Measurements from ENCODE around the gene C9orf50. TPM values are rescaled to one million over a fixed set of nuclear protein-coding genes. Genes with fewer than 3 reads are reported as not detected.
A peak's percentile ranks its signal among the peaks of the same experiment; 100 is the strongest.

The C9orf50 gene
- total RNA-seq, 1 donor from 2014 or later = 0.87 TPM

DNA sequence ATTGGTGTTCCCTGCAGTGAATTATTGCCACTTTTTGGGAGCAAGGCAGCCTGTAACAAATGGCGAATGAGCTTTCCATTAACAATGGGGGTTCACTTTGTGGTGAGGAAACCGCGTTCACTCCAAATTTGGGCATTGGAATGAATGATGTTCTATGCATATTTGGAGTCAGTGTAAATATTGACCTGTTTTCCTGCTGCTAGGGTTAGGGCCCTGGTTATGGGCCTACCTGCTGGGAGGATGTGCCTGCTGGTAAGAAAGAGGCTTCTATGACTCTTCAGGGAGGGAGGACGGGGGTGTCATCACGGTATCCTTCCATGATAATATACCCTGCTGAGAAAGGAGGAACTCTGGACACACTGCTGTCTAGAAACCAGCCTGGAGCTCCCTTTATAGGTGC, 29.0 kb downstream of the C9orf50 start:
- H3K4me3 Mint-ChIP-seq = no peak overlapping the region
- H3K36me3 Mint-ChIP-seq = no peaks in the 10 kb centered on the region
- no peak for DNase-seq (ENCODE audit: low spot score in 2 of 2, unreplicated experiment in 2 of 2)
- H3K27ac Mint-ChIP-seq = peak overlapping the region; percentile 40
- no peaks in the 10 kb centered on the region for H3K9me3 Mint-ChIP-seq
- peaks cover 70% of the 10 kb centered on the region for H3K4me1 Mint-ChIP-seq
- no peaks in the 10 kb centered on the region for H3K27me3 Mint-ChIP-seq (ENCODE audit: low read depth)
- TF ChIP-seq, protein P1, sequence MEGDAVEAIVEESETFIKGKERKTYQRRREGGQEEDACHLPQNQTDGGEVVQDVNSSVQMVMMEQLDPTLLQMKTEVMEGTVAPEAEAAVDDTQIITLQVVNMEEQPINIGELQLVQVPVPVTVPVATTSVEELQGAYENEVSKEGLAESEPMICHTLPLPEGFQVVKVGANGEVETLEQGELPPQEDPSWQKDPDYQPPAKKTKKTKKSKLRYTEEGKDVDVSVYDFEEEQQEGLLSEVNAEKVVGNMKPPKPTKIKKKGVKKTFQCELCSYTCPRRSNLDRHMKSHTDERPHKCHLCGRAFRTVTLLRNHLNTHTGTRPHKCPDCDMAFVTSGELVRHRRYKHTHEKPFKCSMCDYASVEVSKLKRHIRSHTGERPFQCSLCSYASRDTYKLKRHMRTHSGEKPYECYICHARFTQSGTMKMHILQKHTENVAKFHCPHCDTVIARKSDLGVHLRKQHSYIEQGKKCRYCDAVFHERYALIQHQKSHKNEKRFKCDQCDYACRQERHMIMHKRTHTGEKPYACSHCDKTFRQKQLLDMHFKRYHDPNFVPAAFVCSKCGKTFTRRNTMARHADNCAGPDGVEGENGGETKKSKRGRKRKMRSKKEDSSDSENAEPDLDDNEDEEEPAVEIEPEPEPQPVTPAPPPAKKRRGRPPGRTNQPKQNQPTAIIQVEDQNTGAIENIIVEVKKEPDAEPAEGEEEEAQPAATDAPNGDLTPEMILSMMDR (IDR thresholded peaks at IDR 0.05; ENCODE audit: unreplicated experiment) = no peak

GRCh38 chr9:129590466-129590865, 30.4 kb downstream of the C9orf50 start:
- Mint-ChIP-seq H3K27ac (no peak overlapping the region), H3K9me3 (no peaks in the 10 kb centered on the region), H3K36me3 (no peaks in the 10 kb centered on the region), H3K27me3 (ENCODE audit: low read depth) (no peaks in the 10 kb centered on the region), H3K4me3 (no peak overlapping the region), H3K4me1 (peaks cover 69% of the 10 kb centered on the region)
- TF ChIP-seq, protein P1 (IDR thresholded peaks at IDR 0.05; ENCODE audit: unreplicated experiment) = no peak
- DNase-seq (ENCODE audit: low spot score in 2 of 2, unreplicated experiment in 2 of 2) = no peak

- TF ChIP-seq, protein P1 (IDR thresholded peaks at IDR 0.05; ENCODE audit: unreplicated experiment) = no peak
- no peaks in the 10 kb centered on the region for H3K27me3 Mint-ChIP-seq (ENCODE audit: low read depth)
- DNase-seq (ENCODE audit: low spot score in 2 of 2, unreplicated experiment in 2 of 2) = no peak
- H3K4me3 Mint-ChIP-seq = no peak overlapping the region
- H3K9me3 Mint-ChIP-seq = no peaks in the 10 kb centered on the region
- H3K4me1 Mint-ChIP-seq = peaks cover 49% of the 10 kb centered on the region
- H3K27ac Mint-ChIP-seq = peak overlapping the region; percentile 93
- no peaks in the 10 kb centered on the region for H3K36me3 Mint-ChIP-seq
Measured at GRCh38 chr9:129587487-129588262, 33.2 kb downstream of the C9orf50 start.

GRCh38 chr9:129586685-129587084, 34.2 kb downstream of the C9orf50 start:
- no peak for DNase-seq (ENCODE audit: low spot score in 2 of 2, unreplicated experiment in 2 of 2)
- H3K4me3 Mint-ChIP-seq = no peak overlapping the region

DNA sequence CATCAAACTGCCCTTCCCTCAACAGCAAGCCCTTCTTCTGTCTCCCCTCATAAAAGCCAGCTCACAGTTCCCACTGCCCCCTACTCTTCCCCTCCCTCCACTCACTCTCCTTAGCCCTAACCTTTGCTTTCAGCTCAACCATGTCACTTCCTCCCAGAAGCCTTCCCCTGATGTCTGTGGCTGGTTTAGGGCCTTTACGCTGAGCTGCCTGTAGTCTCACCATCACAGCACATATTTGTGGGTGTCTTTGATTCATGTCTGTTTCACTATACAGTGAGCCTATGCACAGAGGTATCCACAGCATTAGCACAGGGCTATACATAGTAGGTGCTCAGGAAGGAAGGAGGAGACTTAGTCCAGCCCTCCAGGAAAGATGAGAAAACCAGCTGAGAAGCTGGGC, 34.7 kb downstream of the C9orf50 start:
- H3K4me1 Mint-ChIP-seq = peaks cover 40% of the 10 kb centered on the region
- peak overlapping the region; percentile 73 for H3K27ac Mint-ChIP-seq

More at GRCh38 chr9:129586685-129587084, 34.2 kb downstream of the C9orf50 start:
- peak overlapping the region; percentile 93 for H3K27ac Mint-ChIP-seq
- no peaks in the 10 kb centered on the region for H3K9me3 Mint-ChIP-seq
- H3K36me3 Mint-ChIP-seq = no peaks in the 10 kb centered on the region
- H3K27me3 Mint-ChIP-seq (ENCODE audit: low read depth) = no peaks in the 10 kb centered on the region
- TF ChIP-seq, protein P1 (IDR thresholded peaks at IDR 0.05; ENCODE audit: unreplicated experiment) = no peak
- H3K4me1 Mint-ChIP-seq = peaks cover 42% of the 10 kb centered on the region

More for the DNA sequence above, 34.7 kb downstream of the C9orf50 start:
- TF ChIP-seq, protein P1 (IDR thresholded peaks at IDR 0.05; ENCODE audit: unreplicated experiment) = no peak
- Mint-ChIP-seq H3K27me3 (ENCODE audit: low read depth) (no peaks in the 10 kb centered on the region), H3K9me3 (no peaks in the 10 kb centered on the region), H3K4me3 (no peak overlapping the region), H3K36me3 (no peaks in the 10 kb centered on the region)
- no peak for DNase-seq (ENCODE audit: low spot score in 2 of 2, unreplicated experiment in 2 of 2)
